H1 (cell line): ENCODE data around the gene SYMPK.

Source experiments
- CEBPB ChIP-seq: IDR thresholded peaks from 2 replicates; pipeline ENCODE4 v1.6.1; 2012; ENCODE audit warnings: low read depth, low read length
- EP300 ChIP-seq, 2 experiments: IDR thresholded peaks; 1 replicate in 1 of 2; 2 replicates in 1 of 2; pipeline ENCODE4 v1.6.1; 2011 to 2012; ENCODE audit warnings: low read depth in 2 of 2, low read length in 2 of 2, mild to moderate bottlenecking in 2 of 2, borderline replicate concordance in 1 of 2, inconsistent platforms in 1 of 2, moderate library complexity in 1 of 2
- FOSL1 ChIP-seq: IDR thresholded peaks from 2 replicates; pipeline ENCODE4 v1.6.1; 2011; ENCODE audit warnings: mild to moderate bottlenecking, low read depth, low read length, moderate library complexity; ENCODE audit not compliant: insufficient read depth
- PHF8 ChIP-seq: fragments of 200-600 bp; sonication (generic); conservative IDR thresholded peaks from 2 replicates; pipeline ENCODE4 v1.7.1; 2012; ENCODE audit warnings: low read depth, mild to moderate bottlenecking, inconsistent platforms, low read length, moderate library complexity
- POLR2A ChIP-seq, 2 experiments: IDR thresholded peaks; 1 replicate in 1 of 2; 2 replicates in 1 of 2; pipeline ENCODE4 v1.6.1; 2011; ENCODE audit warnings: low read depth in 2 of 2, low read length in 2 of 2, mild to moderate bottlenecking in 2 of 2; ENCODE audit errors: control extremely low read depth in 1 of 2
- POLR2AphosphoS5 ChIP-seq: IDR thresholded peaks from 2 replicates; pipeline ENCODE4 v1.6.1; 2011; ENCODE audit warnings: low read depth, low read length
- TCF12 ChIP-seq: IDR thresholded peaks from 2 replicates; pipeline ENCODE4 v1.6.1; 2011; ENCODE audit warnings: low read depth, mild to moderate bottlenecking, low read length
- TEAD4 ChIP-seq: IDR thresholded peaks from 2 replicates; pipeline ENCODE4 v1.6.1; 2012; ENCODE audit warnings: low read depth, low read length, inconsistent platforms, mixed read lengths
- TF ChIP-seq, protein P1 (sequence below), 3 experiments: IDR thresholded peaks; 1 replicate in 2 of 3; 2 replicates in 1 of 3; pipeline versions ENCODE4 v1.5.1 to v1.6.1; 2011; ENCODE audit warnings: low read length in 3 of 3, mild to moderate bottlenecking in 3 of 3, inconsistent platforms in 2 of 3, low read depth in 1 of 3, moderate library complexity in 1 of 3; ENCODE audit not compliant: insufficient read depth in 1 of 3; ENCODE audit errors: control extremely low read depth in 1 of 3

DNA sequence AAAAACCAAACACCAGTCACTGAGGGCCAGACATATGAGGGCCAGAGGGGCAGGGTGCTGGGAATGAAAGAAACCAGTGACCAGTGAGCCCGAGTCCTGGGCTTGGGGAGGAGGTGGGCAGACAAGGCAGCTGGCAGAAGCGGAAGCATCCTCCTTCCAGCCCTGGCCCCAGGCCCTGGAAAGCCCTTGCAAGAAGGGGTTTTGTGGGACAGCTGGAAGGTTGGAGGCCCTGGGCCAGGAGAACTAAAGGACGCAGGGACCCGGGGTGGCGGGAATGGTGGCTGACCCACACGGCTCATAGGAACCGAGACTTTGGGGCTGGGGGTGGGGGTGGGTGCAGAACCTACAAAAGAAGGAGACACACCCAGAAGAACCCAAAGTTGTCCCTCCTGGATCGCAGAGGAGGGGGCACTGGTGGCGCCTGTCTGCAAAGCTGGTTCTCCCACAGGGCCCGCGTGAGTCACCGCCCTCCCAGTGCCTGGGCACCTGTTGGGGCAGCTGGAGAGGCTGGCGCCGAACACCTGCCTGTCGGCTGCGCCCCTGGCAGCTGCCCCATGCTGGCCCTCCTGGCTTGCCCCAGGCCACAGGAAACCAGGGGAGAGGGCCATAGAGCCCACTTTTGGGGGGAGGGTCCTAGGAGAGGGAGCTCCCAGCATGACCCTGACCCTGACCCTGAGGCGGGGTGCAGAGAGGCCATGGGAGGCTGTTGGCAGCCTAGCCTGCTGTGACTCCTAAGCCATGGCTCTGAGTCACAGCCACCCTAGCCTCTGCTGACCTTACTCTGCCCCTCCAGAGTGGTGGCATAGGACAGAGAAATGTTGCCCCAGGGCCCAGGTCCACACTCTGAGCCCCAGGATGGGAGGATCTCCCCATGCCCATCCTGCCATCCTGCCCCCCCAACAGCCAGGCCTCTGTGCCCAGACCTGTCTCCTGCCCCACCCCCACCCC, 81.5 kb downstream of the SYMPK start:
- TF ChIP-seq EP300 (IDR thresholded peaks at IDR 0.05; ENCODE audit: borderline replicate concordance in 1 of 2, low read depth in 2 of 2, low read length in 2 of 2) (no peak), POLR2AphosphoS5 (no peak), TEAD4 (no peak), CEBPB (no peak), POLR2A (IDR thresholded peaks at IDR 0.05; ENCODE audit: control extremely low read depth in 1 of 2, low read depth in 2 of 2, low read length in 2 of 2) (no peak), FOSL1 (no peak), TCF12 (no peak), PHF8 (no peak)
- TF ChIP-seq, protein P1, sequence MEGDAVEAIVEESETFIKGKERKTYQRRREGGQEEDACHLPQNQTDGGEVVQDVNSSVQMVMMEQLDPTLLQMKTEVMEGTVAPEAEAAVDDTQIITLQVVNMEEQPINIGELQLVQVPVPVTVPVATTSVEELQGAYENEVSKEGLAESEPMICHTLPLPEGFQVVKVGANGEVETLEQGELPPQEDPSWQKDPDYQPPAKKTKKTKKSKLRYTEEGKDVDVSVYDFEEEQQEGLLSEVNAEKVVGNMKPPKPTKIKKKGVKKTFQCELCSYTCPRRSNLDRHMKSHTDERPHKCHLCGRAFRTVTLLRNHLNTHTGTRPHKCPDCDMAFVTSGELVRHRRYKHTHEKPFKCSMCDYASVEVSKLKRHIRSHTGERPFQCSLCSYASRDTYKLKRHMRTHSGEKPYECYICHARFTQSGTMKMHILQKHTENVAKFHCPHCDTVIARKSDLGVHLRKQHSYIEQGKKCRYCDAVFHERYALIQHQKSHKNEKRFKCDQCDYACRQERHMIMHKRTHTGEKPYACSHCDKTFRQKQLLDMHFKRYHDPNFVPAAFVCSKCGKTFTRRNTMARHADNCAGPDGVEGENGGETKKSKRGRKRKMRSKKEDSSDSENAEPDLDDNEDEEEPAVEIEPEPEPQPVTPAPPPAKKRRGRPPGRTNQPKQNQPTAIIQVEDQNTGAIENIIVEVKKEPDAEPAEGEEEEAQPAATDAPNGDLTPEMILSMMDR (IDR thresholded peaks at IDR 0.05; ENCODE audit: control extremely low read depth in 1 of 3, insufficient read depth in 1 of 3, low read depth in 1 of 3, low read length in 3 of 3): no peak
